Posterior cingulate gyrus (tissue), 11 donors: ENCODE measurements around the gene DGKI.

Source experiments
- DNase-seq, 10 donors: peaks; one replicate each; pipeline versions ENCODE4 v3.0.0 to v3.0.0-alpha.2; 2020 to 2021; ENCODE audit warnings: mixed read lengths in 3 of 10
- intact Hi-C: fragments of 100-400 bp; cut with DNase I; formaldehyde crosslinking; loops from one replicate; pipeline ENCODE4 v1.15.1; 2023

Gene DGKI

GRCh38 chr7:137696376-137696775 is 150.4 kb downstream of the DGKI start:
- intact Hi-C loops: no loop called here

GRCh38 chr7:137695942-137696341 is 150.8 kb downstream of the DGKI start:
- intact Hi-C loops: no loop called here
- no peak for DNase-seq

More at GRCh38 chr7:137696376-137696775, 150.4 kb downstream of the DGKI start:
- DNase-seq: peak in 1 of 10 donors; percentile 51

- DNase-seq: no peak
- intact Hi-C loops: no loop called here
These were observed 151.3 kb downstream of the DGKI start for GRCh38 chr7:137695494-137695893.

GRCh38 chr7:137694405-137694804 is 152.4 kb downstream of the DGKI start:
- no peak for DNase-seq
- intact Hi-C loops: no loop called here

- intact Hi-C loops: no loop called here
These were observed 154.4 kb downstream of the DGKI start for GRCh38 chr7:137692399-137692798.

GRCh38 chr7:137691566-137691965 is 155.2 kb downstream of the DGKI start:
- intact Hi-C loops: no loop called here
- DNase-seq: no peak

More at GRCh38 chr7:137692399-137692798, 154.4 kb downstream of the DGKI start:
- DNase-seq: no peak

- intact Hi-C loops: no loop called here
- DNase-seq: no peak
These were observed 156.1 kb downstream of the DGKI start for GRCh38 chr7:137690635-137691034.

GRCh38 chr7:137689761-137690160 is 157.0 kb downstream of the DGKI start:
- DNase-seq: no peak
- intact Hi-C loops: no loop called here

GRCh38 chr7:137687556-137688265 is 159.1 kb downstream of the DGKI start:
- intact Hi-C loops: no loop called here
- DNase-seq: no peak

GRCh38 chr7:137685433-137686164 is 161.2 kb downstream of the DGKI start:
- DNase-seq: no peak
- intact Hi-C loops: no loop called here

GRCh38 chr7:137684776-137685175 is 162.0 kb downstream of the DGKI start:
- no peak for DNase-seq

GRCh38 chr7:137684316-137684715 is 162.5 kb downstream of the DGKI start:
- DNase-seq: no peak
- intact Hi-C loops: no loop called here

More at GRCh38 chr7:137684776-137685175, 162.0 kb downstream of the DGKI start:
- intact Hi-C loops: no loop called here

- intact Hi-C loops: no loop called here
- no peak for DNase-seq
These were observed 164.2 kb downstream of the DGKI start for GRCh38 chr7:137682596-137682995.

GRCh38 chr7:137681657-137682562 is 164.9 kb downstream of the DGKI start:
- DNase-seq: no peak
- intact Hi-C loops: no loop called here

GRCh38 chr7:137674551-137675409 is 172.0 kb downstream of the DGKI start:
- intact Hi-C loops: no loop called here
- DNase-seq: no peak

- intact Hi-C loops: no loop called here
- DNase-seq: no peak
These were observed 172.7 kb downstream of the DGKI start for GRCh38 chr7:137674048-137674447.

- peak in 1 of 10 donors; percentile 56 for DNase-seq
- intact Hi-C loops: no loop called here
These were observed 174.9 kb downstream of the DGKI start for GRCh38 chr7:137671920-137672319.

- peak in 4 of 10 donors; percentile 21 to 80 (median 75) for DNase-seq
- intact Hi-C loops: no loop called here
These were observed 176.3 kb downstream of the DGKI start for GRCh38 chr7:137670222-137671064.

GRCh38 chr7:137669706-137670105 is 177.1 kb downstream of the DGKI start:
- DNase-seq: no peak
- intact Hi-C loops: no loop called here
